HG03045 (cell line): ENCODE results near the gene TNFRSF21.
A peak's percentile ranks its signal among the peaks of the same experiment; 100 is the strongest.

Source experiments
- ATAC-seq: cut with Tn5 transposase; IDR thresholded peaks from one replicate; pipeline ENCODE4 v1.9.1; 2021; ENCODE audit warnings: mild to moderate bottlenecking, moderate library complexity; ENCODE audit not compliant: unreplicated experiment

Gene TNFRSF21

DNA sequence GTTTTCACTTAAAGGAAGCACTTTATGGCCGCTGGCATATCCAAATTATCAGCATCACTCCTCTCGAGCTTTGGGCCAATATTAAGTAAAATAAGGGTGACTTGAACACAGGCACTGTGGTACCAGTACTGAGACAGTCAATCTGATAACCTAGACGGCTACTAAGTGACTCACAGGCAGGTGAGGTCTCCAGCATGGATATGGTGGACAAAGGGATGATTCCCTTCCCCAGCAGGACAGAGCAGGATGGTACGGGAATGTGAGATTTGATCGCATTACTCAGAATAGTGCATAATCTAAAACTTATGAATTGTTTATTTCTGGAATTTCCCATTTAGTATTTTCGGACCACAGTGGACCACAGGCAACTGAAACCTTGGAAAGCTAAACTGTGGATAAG is 55.7 kb downstream of the TNFRSF21 start:
- no peak for ATAC-seq

DNA sequence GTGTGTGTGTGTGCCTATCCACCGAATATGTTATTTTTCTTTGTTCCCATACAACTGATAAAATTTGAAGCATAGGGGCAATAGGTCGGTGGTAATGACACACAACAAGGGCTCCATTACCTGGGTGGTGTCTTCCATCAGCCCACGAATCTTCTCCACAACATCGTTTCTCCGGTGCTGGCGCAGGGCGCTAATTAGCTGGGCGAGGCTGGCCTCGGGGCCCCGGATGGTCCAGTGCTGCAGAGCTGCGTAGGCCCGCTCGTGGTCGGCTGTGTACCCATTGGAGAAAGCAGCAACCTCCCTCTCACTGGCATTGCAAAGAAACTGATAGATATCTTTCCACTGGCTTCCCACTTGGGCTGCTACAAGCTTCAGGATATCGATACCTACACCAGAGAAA is 56.6 kb downstream of the TNFRSF21 start:
- no peak for ATAC-seq

DNA sequence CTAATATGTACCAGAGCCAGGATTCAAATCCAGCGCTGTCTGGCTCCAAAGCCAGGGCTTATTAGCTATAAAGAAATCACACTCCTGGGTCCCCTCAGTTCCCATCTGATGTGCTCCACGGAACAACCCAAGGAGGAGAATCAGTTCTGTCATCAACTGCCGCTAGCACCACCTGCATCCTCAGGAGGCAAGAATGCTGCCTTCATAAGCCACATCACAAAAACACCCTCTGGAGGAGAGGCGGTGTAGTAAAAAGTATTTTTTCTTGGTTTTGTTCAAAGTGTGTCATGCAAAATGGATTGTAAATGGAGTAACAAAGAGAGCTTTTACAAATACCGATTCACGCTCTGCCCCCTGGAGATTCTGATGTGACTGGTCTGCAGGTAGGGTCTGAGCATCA is 57.1 kb downstream of the TNFRSF21 start:
- no peak for ATAC-seq

DNA sequence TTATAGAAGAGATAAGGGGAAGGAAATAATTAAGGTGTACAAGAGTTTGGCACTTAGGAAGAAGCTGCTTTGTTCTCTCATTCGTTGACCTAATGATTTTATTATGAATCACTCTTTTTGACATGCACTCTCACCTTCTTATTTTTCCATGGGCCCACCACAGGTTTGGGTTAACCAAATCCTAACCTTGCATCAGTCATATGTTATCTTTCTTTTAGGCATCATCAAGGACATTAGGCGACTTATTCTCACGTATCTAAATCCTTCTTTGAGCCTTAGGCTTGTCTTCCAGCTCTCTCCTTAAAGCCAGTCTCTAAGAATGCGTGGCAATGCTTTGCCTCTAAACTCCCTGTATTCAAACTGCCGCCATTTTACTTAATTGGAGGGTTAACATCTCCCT is 58.3 kb downstream of the TNFRSF21 start:
- no peak for ATAC-seq

DNA sequence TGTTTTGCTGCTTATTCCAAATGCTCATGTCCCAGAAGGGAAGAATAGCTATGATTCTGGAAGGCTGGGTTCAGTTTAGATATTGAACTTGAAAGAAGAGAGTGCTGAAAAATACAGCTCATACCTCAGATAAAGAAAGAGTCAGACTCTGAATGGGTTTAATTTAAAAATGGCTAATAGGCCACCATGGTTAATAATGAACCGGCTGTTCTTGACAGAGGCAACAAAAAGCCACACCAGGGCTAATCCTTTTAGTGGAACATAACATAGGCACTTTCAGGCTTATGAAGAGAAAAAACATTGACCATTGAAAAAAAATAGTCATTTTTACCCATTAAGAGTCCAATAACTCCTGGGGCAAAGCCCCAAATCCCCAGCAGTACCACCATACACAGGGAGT is 59.4 kb downstream of the TNFRSF21 start:
- no peak for ATAC-seq

DNA sequence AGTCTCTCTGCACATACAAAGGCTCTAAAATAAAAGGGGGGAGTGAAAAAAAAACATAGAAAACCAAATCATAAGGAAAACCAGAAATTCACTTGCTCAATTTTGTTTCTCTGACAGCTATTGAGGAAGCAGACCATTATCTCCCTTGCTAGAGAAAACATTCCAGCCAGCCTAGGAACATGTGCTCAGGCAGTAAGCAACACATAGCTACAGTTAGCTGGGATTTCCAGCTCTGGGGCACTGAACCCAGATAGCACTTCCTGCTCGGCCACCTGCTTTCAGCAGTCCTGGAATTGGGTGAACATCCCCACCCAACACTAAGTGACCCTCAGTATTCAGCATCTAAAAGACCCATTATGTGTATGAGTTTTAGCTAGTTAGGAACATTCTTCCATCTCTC is 61.3 kb downstream of the TNFRSF21 start:
- ATAC-seq, result no peak

DNA sequence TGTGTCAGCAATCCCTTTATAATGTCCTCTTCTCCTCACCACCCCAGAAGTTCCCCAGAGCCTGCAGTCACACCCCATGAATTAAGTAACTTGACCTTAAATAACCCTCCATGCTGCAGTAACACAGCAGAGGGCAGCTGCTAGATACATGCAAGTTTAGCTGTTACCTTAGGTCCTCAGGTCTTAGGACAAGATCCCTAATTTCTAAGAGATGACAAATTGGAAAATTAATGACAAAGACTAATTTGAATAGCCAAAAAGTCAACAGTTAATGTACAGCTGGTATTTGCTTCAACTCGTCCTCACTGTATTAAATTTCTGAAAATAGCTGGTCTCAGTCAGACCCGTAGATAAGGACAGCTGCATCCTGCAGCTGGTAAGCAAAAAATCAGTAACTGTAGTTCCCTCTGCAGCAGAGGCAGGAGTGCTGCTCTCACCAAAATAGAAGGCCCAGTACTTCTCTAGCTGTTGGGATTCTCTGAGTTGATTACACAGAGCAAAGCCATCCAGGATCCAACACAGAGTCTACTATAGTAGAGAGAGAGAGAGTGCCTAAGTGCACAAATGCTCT is 62.4 kb downstream of the TNFRSF21 start:
- peak; percentile 49 for ATAC-seq

DNA sequence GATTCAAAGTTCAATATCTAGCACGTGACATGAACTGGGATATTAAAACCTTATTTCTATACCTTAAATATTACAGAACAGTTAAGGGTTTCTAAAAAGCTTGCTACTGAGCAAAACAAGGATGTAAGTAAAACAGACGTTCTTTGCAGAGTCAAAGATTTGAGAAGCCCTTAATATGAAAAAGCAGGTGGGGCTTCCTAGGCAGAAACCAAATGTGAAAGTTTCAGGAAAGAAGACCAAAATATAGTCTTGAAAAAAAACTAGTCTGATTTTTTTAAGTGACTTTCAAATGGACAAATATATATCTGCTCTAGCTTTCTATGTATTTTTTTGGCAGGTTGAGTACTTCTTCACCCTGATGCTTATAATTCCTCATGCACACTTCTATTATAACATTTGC is 63.2 kb downstream of the TNFRSF21 start:
- no peak for ATAC-seq

DNA sequence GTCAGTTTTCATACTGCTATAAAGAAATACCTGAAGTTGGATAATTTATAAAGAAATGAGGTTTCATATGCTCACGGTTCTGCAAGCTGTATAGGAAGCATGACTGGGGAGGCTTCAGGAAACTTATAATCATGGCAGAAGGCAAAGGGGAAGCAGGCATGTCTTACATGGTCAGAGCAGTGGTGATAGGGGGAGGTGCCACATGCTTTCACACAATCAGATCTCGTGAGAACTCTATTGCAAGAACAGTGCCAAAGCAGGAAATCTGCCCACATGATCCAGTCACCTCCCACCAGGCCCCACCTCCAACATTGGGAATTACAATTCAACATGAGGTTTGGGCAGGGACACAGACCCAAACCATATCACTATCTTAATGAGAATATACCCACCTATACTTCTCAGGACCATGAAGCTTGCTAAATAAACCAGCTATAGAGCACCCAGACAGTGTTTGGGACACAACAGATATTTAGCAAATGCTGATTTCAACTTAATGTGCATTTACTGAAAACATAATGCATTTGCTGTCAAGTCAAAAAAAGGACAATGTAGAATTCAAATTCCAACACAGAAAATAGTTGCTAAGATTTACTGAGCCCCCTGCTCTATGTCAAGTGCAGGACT is 63.8 kb downstream of the TNFRSF21 start:
- no peak for ATAC-seq

DNA sequence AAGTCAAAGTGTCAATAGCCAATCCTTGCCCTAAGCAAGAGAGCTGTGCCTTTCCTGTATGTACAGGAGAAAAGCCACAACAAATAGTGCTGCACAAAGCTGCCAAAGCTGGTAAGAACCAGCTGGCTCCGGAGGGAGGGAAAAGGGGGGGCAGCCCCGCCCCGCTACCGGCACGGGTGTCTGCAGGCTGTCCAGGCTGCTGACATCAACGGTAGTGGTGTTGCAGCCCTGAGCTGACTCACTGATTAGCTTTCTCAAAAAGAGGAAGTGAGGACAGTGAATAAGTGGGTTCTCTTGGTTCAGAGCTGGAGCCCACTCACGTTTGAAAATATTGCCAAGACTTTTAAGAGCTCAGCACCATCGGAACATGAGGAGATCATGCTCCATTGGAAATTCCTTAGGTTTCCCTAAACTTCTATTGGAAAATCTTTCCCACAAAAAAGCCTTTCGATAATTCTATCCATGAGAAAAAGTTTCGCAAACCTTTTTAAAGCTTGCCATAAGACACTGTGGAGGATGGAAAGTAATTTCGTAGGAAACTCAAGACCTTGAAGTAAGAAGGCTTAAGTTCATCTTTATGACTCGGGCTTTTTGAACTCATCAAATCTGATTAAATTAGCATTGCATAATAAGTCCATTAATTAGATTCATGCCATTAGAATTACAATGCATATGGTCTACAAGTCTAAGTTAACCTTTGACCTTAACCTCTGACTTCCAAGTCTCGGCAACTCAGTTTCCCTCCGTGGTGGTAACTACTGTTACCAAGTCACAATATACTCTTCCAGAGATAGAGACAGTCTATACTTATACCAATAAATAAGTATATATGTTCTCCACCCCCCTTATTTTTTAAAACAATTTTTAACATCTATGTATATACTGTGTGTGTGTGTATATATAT is 67.0 kb downstream of the TNFRSF21 start:
- ATAC-seq, result peak; percentile 96

DNA sequence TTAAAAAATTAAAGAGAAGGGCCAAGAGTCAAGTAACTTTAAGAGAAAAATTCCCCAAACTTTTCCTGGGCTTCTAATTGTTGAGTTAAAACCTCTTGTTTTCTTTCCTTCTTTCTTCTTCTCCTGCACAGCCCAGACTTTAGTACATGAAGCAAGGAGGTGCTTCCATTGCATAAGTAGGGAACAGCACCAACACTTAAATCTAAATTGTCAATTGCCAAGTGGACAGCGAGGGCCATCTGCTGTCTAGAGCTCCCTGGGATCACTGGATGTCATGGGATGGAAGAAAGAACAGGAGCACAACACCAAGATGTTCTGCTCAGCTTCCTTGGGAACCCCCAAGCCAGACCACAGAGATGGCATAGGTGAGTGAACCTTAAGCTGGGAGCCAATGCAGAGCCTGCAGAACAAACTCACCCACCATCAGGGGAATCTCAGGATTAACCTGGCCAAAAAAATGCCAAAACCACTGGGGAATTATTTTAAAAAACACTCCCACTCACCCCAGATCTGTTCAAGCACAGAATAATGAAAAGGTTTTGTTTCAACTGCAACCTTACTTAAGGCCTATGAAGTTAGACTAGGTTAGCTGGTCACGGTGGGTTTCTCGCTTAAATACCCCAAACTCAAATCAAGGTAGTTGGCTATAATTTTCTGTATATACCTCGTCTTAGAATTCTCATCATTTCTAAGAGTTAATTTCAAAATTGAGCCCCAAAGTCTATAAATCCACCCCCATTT is 67.8 kb downstream of the TNFRSF21 start:
- peak; percentile 3 for ATAC-seq

DNA sequence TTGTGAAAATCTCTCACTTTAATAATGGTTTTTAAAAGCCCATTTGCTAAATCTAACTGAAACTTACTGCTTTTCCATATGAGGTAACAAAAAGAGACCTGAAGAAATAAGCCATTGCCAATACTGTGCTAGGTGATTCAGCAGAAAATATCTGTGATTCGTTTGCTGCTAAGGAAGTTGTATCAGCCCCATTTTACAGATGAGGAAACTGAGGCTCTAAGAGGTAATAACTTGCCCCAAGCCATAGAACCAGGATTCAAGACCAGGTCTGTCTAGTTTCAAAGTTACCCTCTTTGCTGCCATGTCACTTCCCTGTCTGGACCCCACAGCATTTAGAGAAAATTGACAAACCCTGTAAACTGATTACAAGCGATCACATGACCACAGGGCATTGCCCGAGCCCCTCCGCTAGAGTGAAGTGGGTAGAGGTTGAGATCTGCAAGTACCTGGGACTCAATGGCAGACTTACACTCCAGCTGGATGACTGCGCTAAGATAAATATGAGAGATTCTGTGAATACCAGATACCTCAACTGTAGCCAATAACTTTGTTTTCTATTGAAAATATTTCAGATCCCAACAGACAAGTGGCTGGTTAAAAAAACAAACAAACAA is 69.3 kb downstream of the TNFRSF21 start:
- ATAC-seq, result no peak

DNA sequence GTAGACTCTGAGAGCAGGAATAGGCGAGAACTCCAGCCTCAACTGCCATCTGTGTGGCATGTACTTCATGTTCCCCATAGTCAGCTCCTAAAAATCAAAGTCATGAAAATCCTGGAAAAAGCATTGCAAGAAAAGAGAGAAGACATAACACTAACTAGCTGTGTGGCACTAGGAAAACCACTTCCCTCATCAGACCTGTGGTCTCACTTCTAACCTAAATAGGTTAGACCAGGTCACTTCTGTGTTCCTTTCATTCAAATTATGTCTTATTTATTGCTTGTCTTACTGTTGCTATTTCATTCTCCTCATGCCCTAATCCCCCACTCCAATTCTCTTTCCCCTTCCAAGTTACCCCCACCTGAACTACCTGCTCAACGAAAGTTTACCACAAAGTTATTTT is 70.2 kb downstream of the TNFRSF21 start:
- ATAC-seq, result no peak

DNA sequence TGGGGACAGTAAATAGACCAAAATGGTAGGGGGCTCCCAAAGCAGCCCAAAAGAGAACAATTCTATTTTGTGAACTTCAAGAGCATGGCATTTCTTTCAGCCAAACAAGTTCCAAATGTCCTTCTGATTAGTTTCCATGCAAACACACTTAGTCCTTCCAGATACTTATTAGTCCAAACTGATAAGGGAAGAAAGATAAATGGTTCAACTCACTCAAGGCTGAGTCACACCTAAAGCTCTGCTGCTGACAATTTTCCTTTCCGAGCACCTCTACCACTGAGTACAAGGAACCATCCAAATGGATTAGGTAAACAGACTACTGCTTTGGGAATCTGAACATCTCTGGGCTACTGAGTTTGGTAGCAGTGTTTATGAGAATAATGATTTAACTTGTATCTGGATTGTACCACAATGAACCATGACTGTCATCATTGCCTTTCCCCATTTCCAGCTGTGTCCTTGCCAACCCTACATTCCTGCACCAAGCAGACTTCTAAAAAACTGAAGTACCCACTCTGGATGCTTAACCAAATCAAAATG is 71.2 kb downstream of the TNFRSF21 start:
- no peak for ATAC-seq

DNA sequence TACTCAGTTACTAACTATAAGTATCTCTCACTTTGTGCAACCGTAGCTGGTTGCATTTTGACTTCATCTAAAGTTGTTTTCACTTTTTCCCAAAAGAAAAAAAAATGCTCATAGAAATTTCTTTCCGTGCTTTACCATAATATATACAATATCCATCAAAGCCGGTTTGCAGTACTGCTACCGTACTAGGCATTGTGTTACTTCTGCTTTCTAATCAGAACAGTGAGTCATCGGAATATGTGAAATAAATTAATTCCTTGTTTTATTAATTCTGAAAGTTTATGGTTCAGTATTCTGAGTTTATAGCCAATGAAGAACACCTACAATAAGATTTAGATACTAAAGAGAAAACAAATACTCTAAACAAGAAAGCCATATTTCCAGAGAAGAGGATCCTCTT is 72.5 kb downstream of the TNFRSF21 start:
- ATAC-seq, result no peak

DNA sequence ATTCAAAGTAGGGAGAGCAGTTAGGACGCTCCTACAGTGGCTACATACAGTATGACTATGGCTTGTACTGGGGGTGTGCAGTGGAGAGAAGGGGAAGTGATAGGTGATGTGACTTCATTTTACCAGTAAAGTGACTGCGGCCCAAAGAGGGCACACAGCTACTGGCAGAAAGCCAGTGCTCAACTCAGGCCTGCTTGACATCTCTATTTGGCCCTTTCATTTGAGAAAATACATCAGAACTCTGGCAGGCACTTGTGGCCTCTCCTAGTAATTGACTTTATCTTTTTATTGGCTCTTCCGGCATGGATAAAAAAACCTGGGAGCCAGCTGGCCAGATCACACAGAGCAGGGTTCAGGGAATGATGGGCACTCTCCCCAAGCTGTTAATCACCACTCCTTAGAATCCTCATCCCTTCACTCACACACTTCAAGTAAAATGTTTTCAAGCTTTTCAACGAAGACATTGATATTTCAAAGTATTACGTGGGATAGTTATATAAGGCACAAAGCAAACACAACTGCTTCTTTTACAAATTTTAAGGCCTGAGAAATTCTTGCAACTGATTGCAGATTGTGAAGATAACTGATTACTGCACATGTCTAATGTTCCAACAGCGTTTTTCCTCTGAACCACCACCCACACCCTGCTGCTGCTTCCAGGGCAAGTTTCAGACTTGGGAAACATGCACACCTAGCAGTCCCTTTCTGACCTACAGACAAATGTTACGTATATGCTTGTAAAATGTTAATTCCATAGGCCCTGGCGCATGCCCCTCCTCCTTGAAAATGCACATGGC is 73.5 kb downstream of the TNFRSF21 start:
- no peak for ATAC-seq

DNA sequence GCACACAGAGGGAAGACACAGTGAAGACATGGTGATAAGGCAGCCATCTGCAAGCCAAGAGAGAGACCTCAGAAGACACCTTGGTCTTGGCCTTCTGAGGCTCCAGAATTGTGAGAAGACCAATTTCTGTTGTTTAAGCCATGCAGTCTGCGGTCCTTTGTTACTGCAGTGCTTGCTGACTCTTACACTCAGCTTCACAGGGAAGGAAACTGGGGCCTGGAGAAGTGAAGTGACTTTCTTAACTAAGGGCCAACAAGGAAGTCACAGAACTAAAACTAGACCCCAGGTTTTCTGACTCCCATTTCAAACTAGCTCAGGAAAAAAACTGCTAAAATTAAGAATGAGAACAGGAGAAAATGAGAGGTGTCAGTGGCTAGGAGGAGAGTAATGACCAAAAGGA is 74.3 kb downstream of the TNFRSF21 start:
- ATAC-seq, result no peak

DNA sequence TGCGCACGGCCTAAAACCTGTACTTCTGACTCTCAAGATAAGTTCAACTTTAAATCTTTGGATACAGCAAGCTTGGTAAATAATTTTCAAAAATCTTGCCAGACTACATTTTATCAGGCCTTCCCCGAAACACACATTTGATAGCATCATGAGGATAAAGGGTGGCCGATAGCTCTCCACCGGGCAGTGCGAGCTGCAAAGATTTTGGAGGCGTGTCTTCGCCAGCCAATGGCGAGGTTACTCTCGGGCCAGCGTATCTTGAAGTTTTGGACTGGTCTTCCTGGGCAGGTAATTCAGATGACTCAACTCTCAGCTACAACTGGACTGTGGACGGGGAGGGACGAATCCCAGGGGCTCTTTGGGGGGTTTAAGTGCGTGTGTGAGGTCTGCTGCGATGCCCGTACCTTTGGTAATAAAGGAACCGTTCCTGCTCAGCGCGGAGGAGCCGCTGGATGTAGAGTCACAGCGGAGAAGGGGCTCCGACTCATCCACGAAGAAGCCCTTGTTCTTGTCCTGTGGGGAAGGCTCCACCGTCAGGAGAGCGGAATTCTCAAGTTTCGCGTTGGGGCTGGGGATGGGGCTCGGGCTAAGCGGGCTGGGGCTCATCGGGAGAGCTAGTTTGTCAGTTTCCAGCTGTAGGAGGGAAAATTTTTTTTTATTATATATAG is 75.3 kb downstream of the TNFRSF21 start:
- ATAC-seq, result no peak

DNA sequence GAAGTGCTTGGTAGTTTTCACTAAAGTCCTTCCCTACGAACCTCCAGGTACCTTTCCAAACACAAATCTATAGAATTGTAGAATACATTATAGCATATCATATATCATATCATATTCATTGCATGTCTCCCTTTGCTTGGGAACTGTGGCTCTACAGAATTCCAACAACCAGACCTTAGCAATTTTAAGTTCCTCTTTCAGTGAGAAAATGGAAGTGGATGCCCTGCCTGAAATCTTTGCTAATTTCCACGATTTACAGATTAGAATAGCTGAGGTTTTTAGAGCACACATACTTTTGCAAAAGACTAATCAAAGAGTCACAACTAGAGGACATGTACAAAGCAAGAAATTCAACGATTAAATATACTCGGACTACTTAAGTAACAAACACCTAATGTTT is 78.6 kb downstream of the TNFRSF21 start:
- no peak for ATAC-seq
